ENCODE data around the gene PDZRN4.

The PDZRN4 gene

DNA sequence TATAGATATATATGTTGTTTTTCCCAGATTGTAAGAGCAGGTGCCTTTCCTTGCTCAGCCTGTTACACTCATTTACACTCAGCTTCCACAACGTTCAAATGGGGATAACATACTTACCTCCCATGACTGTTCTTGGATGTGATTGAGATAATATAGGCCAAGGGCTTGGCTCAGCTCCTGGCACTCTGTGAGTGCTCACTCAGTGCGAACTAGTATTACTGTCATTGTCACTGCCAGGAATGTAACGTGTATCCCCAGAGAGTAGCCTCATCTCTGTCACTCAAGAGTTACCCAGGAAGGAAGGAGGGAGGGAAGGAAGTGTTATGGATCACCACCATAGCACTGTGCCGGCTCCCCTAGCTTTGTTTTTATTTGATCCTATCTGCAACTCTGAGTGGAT is 307.9 kb downstream of the PDZRN4 start:
- H3K4me3 ChIP-seq: no peak overlapping the region
- no peak for DNase-seq (ENCODE audit: low spot score)
- H3K27ac ChIP-seq: no peak overlapping the region
- TF ChIP-seq, protein P1, sequence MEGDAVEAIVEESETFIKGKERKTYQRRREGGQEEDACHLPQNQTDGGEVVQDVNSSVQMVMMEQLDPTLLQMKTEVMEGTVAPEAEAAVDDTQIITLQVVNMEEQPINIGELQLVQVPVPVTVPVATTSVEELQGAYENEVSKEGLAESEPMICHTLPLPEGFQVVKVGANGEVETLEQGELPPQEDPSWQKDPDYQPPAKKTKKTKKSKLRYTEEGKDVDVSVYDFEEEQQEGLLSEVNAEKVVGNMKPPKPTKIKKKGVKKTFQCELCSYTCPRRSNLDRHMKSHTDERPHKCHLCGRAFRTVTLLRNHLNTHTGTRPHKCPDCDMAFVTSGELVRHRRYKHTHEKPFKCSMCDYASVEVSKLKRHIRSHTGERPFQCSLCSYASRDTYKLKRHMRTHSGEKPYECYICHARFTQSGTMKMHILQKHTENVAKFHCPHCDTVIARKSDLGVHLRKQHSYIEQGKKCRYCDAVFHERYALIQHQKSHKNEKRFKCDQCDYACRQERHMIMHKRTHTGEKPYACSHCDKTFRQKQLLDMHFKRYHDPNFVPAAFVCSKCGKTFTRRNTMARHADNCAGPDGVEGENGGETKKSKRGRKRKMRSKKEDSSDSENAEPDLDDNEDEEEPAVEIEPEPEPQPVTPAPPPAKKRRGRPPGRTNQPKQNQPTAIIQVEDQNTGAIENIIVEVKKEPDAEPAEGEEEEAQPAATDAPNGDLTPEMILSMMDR (IDR thresholded peaks at IDR 0.05): no peak

DNA sequence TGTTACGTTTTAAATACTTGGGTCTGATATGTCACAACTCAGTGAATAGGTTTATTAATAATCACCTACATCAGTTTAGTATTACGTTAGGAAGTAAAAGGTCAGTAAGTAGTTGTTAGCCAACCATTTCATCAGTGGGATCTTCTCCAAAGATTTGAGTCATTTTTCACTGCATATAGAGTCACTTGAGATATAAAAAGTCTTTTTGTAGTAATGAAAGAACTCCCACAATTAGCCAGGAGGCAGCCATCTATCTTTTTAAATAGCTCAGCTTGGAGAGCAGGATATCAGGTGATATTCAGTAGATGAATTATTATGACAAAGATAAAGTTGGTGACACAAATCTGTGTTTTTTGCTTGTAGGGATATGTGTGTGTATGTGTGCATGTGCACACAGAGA is 309.3 kb downstream of the PDZRN4 start:
- DNase-seq (ENCODE audit: low spot score): no peak
- TF ChIP-seq, protein P1 (IDR thresholded peaks at IDR 0.05): no peak
- Histone ChIP-seq H3K4me3 (no peak overlapping the region), H3K27ac (no peak overlapping the region)

DNA sequence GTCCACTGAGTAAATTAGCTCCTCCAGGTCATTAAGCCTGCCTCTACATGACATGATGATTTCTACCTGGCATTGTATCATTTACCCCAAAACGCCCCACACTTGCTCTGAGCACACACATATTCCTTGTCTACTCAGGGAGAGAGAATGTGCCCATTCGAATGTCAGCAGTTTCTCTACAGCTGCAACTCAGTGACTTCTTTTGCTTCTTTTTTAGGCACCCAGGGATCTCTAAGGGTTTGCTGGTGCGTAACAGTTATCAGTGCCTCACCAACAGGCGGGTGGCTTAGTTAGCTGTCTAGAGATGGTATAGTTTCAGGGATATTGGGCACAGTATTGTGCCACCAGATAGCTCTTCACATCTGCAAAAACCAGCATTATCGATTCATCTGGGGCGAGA is 316.9 kb downstream of the PDZRN4 start:
- TF ChIP-seq, protein P1 (IDR thresholded peaks at IDR 0.05): no peak
- no peak for DNase-seq (ENCODE audit: low spot score)
- H3K27ac ChIP-seq: no peak overlapping the region
- H3K4me3 ChIP-seq: no peak overlapping the region

DNA sequence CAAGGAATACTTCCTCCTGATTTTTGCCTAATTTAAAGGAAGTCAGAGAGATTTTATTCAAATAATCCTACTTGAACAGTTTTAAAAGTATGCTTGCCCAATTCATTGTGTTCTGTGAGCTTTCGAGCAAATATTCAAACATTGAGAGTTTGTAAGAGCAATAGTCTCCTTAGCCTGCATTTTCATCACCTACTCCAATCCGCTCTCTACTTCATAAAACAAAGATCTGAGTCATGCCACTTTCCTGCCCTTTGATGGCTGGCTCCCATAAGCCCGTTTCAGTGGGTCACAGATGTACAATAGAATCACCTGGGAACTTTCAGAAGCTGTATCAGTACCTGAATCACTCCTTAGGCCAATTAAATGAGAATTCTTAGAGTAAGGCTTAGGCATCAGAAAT is 319.2 kb downstream of the PDZRN4 start:
- Histone ChIP-seq H3K4me3 (no peak overlapping the region), H3K27ac (no peak overlapping the region)
- TF ChIP-seq, protein P1 (IDR thresholded peaks at IDR 0.05): no peak
- DNase-seq (ENCODE audit: low spot score): no peak

DNA sequence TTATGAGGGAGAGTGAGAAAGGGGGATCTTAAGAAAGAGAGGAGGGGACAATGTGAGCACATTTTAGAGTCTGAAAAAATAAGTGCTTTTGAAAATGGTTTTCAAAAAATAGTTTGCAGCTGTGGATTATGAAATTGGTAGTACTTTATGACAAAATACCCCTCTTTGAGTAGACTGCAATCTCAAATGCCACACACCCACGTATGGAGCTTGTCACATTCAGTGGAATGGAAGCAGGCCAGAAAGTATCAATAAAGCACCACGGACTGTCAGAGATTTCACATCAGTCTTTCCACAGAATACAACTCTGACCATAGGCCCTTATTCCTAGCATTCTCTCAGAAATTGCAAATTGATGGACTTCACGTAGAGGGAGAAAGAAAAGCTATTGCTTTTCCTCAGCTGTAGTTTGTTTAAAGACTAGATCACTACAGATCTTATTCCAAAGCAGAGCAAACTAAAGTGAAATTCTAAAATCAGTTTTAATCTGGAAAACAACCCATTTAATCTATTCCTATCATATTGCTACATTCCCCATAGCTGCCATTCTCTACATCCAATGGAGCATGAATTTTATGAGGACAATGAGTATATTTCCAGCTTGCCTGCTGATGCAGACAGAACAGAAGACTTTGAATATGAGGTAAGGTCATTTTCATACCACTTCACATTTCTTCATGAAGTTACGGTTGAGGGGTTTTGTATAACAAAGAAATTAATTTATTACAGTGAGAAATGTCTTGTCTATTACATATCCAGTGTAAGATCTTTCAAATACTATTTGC is 321.3 kb downstream of the PDZRN4 start:
- TF ChIP-seq, protein P1 (IDR thresholded peaks at IDR 0.05): no peak
- no peak overlapping the region for H3K27ac ChIP-seq
- H3K4me3 ChIP-seq: no peak overlapping the region
- DNase-seq (ENCODE audit: low spot score): no peak

DNA sequence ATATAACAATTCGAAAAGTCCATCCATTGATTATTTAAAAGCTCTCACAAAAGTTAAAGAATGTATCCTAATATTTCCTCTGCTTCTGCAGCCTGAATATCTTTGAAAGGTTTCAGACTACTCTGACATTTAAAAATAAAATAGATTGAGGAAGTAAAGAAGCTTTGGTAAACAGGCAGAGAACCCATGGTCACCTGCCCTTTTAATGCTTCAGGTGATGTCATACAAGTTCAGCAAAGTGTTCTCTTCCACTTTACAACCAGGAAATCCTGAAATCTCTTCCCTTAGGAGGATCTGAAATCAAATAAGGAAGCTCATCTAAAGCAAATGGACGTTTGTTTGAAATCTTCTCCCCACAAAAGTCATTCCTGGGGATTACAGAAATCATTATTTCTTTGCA is 322.4 kb downstream of the PDZRN4 start:
- Histone ChIP-seq H3K4me3 (no peak overlapping the region), H3K27ac (no peak overlapping the region)
- TF ChIP-seq, protein P1 (IDR thresholded peaks at IDR 0.05): no peak
- no peak for DNase-seq (ENCODE audit: low spot score)

DNA sequence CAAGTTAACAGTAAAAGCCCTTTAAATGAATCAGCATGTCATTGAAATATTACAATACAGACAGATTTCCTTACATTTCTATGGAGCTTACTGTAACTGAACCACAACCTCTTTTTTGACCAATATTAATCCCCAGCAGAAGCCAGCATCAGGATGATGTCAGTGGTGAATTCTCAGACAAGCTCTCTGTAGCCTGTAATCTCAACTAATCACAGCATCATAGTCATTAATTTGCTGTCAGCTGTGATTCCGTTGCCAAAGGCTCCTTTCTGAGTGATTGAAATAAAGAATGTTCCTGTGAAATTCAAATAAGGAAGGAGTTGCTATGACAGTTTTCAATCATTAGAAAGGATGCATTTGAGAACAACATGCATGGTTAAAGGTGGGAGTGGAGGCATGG is 323.1 kb downstream of the PDZRN4 start:
- Histone ChIP-seq H3K27ac (no peak overlapping the region), H3K4me3 (no peak overlapping the region)
- TF ChIP-seq, protein P1 (IDR thresholded peaks at IDR 0.05): no peak
- no peak for DNase-seq (ENCODE audit: low spot score)

Measured in coronary artery (tissue), 2 donors.